Mesenchymal stem cell (in vitro differentiated cells and primary cell): ENCODE data around the gene NGB.

Source experiments
- DNase-seq: peaks from one replicate; pipeline ENCODE4 v3.0.0-alpha.2; 2013
- H2AFZ ChIP-seq: one replicate; pipeline ENCODE4 v1.6.1; 2013; ENCODE audit warnings: low read depth, mild to moderate bottlenecking, control low read depth, inconsistent platforms, low read length, moderate library complexity
- H2AK5ac ChIP-seq: 2 replicates; pipeline ENCODE4 v1.6.1; 2013; ENCODE audit warnings: low read length, moderate library complexity, mild to moderate bottlenecking, inconsistent platforms; ENCODE audit not compliant: severe bottlenecking
- H2BK120ac ChIP-seq: one replicate; pipeline ENCODE4 v1.6.1; 2013; ENCODE audit warnings: low read depth, mild to moderate bottlenecking, inconsistent platforms, low read length, moderate library complexity
- H2BK12ac ChIP-seq, 2 experiments: one replicate each; pipeline ENCODE4 v1.6.1; 2013; ENCODE audit warnings: inconsistent platforms in 2 of 2, low read length in 2 of 2, mild to moderate bottlenecking in 2 of 2, moderate library complexity in 2 of 2, control low read depth in 1 of 2
- H2BK15ac ChIP-seq: one replicate; pipeline ENCODE4 v1.6.1; 2013; ENCODE audit warnings: mild to moderate bottlenecking, low read depth, inconsistent platforms; ENCODE audit not compliant: poor library complexity, severe bottlenecking
- H2BK5ac ChIP-seq: 2 replicates; pipeline ENCODE4 v1.6.1; 2013; ENCODE audit warnings: low read depth, mild to moderate bottlenecking, low read length, control low read depth, inconsistent platforms; ENCODE audit not compliant: poor library complexity, severe bottlenecking
- H3K14ac ChIP-seq, 2 experiments: one replicate each; pipeline ENCODE4 v1.6.1; 2013; ENCODE audit warnings: inconsistent platforms in 2 of 2, low read length in 2 of 2, control low read depth in 1 of 2, mild to moderate bottlenecking in 1 of 2, moderate library complexity in 1 of 2
- H3K18ac ChIP-seq, 2 experiments: one replicate each; pipeline ENCODE4 v1.6.1; 2013; ENCODE audit warnings: inconsistent platforms in 2 of 2, low read length in 2 of 2, control low read depth in 1 of 2, low read depth in 1 of 2, mild to moderate bottlenecking in 1 of 2
- H3K23ac ChIP-seq, 2 experiments: one replicate each; pipeline ENCODE4 v1.6.1; 2013; ENCODE audit warnings: inconsistent platforms in 2 of 2, low read length in 2 of 2, mild to moderate bottlenecking in 2 of 2, moderate library complexity in 2 of 2, control low read depth in 1 of 2
- H3K27ac ChIP-seq: 2 replicates; pipeline ENCODE4 v1.5.1; 2013; ENCODE audit warnings: mild to moderate bottlenecking, moderate library complexity, low read length, control low read depth, inconsistent platforms; ENCODE audit not compliant: poor library complexity, severe bottlenecking
- H3K27me3 ChIP-seq, 2 experiments: 2 replicates each; pipeline versions ENCODE4 v1.6.1 to v1.7.0; 2013; ENCODE audit warnings: low read length in 2 of 2, mild to moderate bottlenecking in 2 of 2, moderate library complexity in 2 of 2, control low read depth in 1 of 2, inconsistent platforms in 1 of 2; ENCODE audit not compliant: control insufficient read depth in 1 of 2, insufficient read depth in 1 of 2
- H3K36me3 ChIP-seq, 2 experiments: 2 replicates each; pipeline versions ENCODE4 v1.6.1 to v1.7.0; 2013; ENCODE audit warnings: low read length in 2 of 2, control low read depth in 1 of 2, inconsistent platforms in 1 of 2, low read depth in 1 of 2, mild to moderate bottlenecking in 1 of 2; ENCODE audit not compliant: insufficient read depth in 2 of 2, control insufficient read depth in 1 of 2
- H3K4ac ChIP-seq, 2 experiments: one replicate each; pipeline ENCODE4 v1.6.1; 2013; ENCODE audit warnings: inconsistent platforms in 2 of 2, low read length in 2 of 2, mild to moderate bottlenecking in 2 of 2, moderate library complexity in 2 of 2, control low read depth in 1 of 2, low read depth in 1 of 2
- H3K4me1 ChIP-seq: 2 replicates; pipeline ENCODE4 v1.6.1; 2013; ENCODE audit warnings: low read depth, low read length, control low read depth; ENCODE audit not compliant: control insufficient read depth, insufficient read depth
- H3K4me2 ChIP-seq: 2 replicates; pipeline ENCODE4 v1.6.1; 2013; ENCODE audit warnings: low read length, mild to moderate bottlenecking, inconsistent platforms; ENCODE audit not compliant: poor library complexity, severe bottlenecking
- H3K4me3 ChIP-seq, 2 experiments: 2 replicates each; pipeline versions ENCODE4 v1.5.1 to v1.7.0; 2013; ENCODE audit warnings: low read length in 2 of 2, mild to moderate bottlenecking in 2 of 2, control low read depth in 1 of 2, low read depth in 1 of 2; ENCODE audit not compliant: insufficient read depth in 1 of 2
- H3K79me1 ChIP-seq: replicated peaks from 2 replicates; pipeline ENCODE4 v1.6.1; 2013; ENCODE audit warnings: mild to moderate bottlenecking, control low read depth, low read length, inconsistent platforms; ENCODE audit not compliant: poor library complexity, severe bottlenecking
- H3K9ac ChIP-seq: 2 replicates; pipeline ENCODE4 v1.7.0; 2013; ENCODE audit warnings: mild to moderate bottlenecking, low read length, moderate library complexity
- H3K9me3 ChIP-seq: 2 replicates; pipeline ENCODE4 v1.7.0; 2013; ENCODE audit warnings: mild to moderate bottlenecking, low read length; ENCODE audit not compliant: control insufficient read depth
- H4K8ac ChIP-seq: one replicate; pipeline ENCODE4 v1.6.1; 2013; ENCODE audit warnings: inconsistent platforms, mild to moderate bottlenecking, low read length, moderate library complexity
- H4K91ac ChIP-seq: one replicate; pipeline ENCODE4 v1.6.1; 2013; ENCODE audit warnings: mild to moderate bottlenecking, low read length, inconsistent platforms
- WGBS: methylation state at CpG from one replicate; pipeline ENCODE4 v1.1.7; 2013; ENCODE audit warnings: mixed read lengths; 5-methylcytosine and 5-hydroxymethylcytosine counted together

Gene NGB

DNA sequence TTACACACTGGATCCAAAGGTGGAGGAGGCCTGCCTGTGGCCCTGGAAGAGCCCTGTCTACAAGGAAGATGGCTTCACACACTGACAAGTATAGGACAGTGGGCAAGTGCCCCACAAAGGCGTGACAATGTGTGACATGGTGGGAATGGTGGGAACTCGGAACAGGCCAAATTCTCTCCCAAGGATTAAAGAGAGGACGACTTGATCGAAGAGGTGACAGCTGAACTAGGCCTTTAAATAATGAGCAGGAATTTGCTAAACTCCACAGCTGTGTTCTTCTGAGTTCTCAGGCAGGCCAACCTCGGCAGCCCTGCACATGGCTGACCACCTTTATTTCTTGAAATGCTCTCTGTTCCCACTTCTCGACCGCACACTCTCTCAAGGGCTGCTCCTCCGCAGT lies 25.9 kb upstream of the NGB start:
- Histone ChIP-seq H3K27ac (no peak overlapping the region), H2AFZ (no peak overlapping the region), H3K9ac (no peak overlapping the region), H2BK12ac (no peak overlapping the region), H2BK5ac (no peak overlapping the region), H3K27me3 (no peaks in the 10 kb centered on the region), H2BK120ac (no peak overlapping the region), H3K4ac (no peak overlapping the region), H3K14ac (no peak overlapping the region), H3K4me3 (no peak overlapping the region), H4K8ac (no peak overlapping the region), H4K91ac (no peak overlapping the region), H3K9me3 (no peaks in the 10 kb centered on the region), H3K18ac (no peak overlapping the region), H3K4me2 (no peak overlapping the region), H2BK15ac (no peak overlapping the region), H3K4me1 (peaks cover 5% of the 10 kb centered on the region), H3K23ac (no peak overlapping the region), H3K79me1 (peaks cover 29% of the 10 kb centered on the region), H2AK5ac (no peak overlapping the region), H3K36me3 (peaks cover 40 to 66% of the 10 kb centered on the region in 2 experiments)
- DNase-seq, result no peak
- WGBS, result 92% methylated on average over 8 of the region's 8 CpGs

DNA sequence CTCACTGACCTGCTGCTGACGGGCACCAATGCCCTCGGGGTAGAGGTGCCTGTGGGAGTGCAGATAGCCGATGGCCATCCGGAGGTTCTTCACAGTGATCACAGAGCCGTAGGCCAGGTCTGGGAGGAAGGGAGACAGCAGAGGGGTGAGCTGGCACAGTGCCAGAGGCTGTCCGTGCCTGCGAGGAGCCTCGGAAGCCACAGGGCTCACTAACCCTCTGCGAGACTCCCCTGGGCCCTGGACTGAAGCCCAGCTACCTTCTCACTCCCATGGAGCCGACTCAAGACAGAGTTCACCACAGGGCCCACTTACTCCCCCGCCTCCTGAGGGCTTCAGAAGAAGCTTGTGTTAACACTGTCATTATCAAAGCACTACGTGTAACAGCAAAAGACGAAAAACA lies 25.1 kb upstream of the NGB start:
- H3K36me3 ChIP-seq, result peaks cover 34 to 68% of the 10 kb centered on the region in 2 experiments
- H3K27ac ChIP-seq, result no peak overlapping the region
- peaks cover 28% of the 10 kb centered on the region for H3K79me1 ChIP-seq
- H3K18ac ChIP-seq, result no peak overlapping the region
- DNase-seq, result no peak
- H3K27me3 ChIP-seq, result no peaks in the 10 kb centered on the region
- no peak overlapping the region for H4K8ac ChIP-seq
- no peak overlapping the region for H3K4ac ChIP-seq
- H3K14ac ChIP-seq, result no peak overlapping the region
- H3K4me3 ChIP-seq, result no peak overlapping the region
- H3K23ac ChIP-seq, result no peak overlapping the region
- no peak overlapping the region for H3K9ac ChIP-seq
- no peak overlapping the region for H2BK120ac ChIP-seq
- WGBS, result 92% methylated on average over 12 of the region's 13 CpGs
- H3K4me1 ChIP-seq, result peaks cover 1% of the 10 kb centered on the region
- no peak overlapping the region for H4K91ac ChIP-seq
- no peak overlapping the region for H2BK12ac ChIP-seq
- H2BK15ac ChIP-seq, result no peak overlapping the region
- no peak overlapping the region for H2AK5ac ChIP-seq
- no peak overlapping the region for H2AFZ ChIP-seq
- H3K4me2 ChIP-seq, result no peak overlapping the region
- H3K9me3 ChIP-seq, result no peaks in the 10 kb centered on the region
- H2BK5ac ChIP-seq, result no peak overlapping the region

DNA sequence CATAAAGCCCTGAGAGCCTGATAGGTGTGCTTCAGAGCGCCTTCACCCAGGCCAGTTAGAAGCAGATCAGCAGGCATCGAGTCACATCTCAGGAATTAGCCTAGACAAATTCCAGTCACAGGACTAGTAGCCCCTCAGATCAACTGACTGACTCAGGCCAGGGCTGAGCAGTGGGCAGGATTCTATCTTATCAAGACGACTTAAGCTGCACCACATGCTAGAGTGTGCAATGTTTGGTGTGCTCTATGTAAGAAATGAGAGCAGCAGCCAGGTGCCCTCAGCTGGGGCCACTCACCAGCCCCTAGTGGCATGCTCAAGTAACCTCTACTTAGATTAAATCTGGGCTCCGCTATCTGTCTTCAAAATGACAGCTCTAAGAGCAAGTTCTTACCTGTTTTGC lies 19.7 kb upstream of the NGB start:
- peaks cover 2% of the 10 kb centered on the region for H3K79me1 ChIP-seq
- H2AK5ac ChIP-seq, result no peak overlapping the region
- WGBS, result 90% methylated on average over 3 of the region's 4 CpGs
- H4K8ac ChIP-seq, result no peak overlapping the region
- no peak overlapping the region for H3K4ac ChIP-seq
- H2AFZ ChIP-seq, result no peak overlapping the region
- no peak overlapping the region for H3K4me3 ChIP-seq
- H2BK12ac ChIP-seq, result no peak overlapping the region
- H3K9ac ChIP-seq, result no peak overlapping the region
- H2BK120ac ChIP-seq, result no peak overlapping the region
- H3K9me3 ChIP-seq, result no peaks in the 10 kb centered on the region
- H3K27me3 ChIP-seq, result no peaks in the 10 kb centered on the region
- H3K23ac ChIP-seq, result no peak overlapping the region
- no peak overlapping the region for H3K18ac ChIP-seq
- H2BK5ac ChIP-seq, result no peak overlapping the region
- H3K27ac ChIP-seq, result no peak overlapping the region
- H3K4me1 ChIP-seq, result peaks cover 4% of the 10 kb centered on the region
- no peak overlapping the region for H2BK15ac ChIP-seq
- DNase-seq, result peak; percentile 7
- no peak overlapping the region for H4K91ac ChIP-seq
- no peak overlapping the region for H3K4me2 ChIP-seq
- peaks cover 13 to 65% of the 10 kb centered on the region in 2 experiments for H3K36me3 ChIP-seq
- no peak overlapping the region for H3K14ac ChIP-seq

DNA sequence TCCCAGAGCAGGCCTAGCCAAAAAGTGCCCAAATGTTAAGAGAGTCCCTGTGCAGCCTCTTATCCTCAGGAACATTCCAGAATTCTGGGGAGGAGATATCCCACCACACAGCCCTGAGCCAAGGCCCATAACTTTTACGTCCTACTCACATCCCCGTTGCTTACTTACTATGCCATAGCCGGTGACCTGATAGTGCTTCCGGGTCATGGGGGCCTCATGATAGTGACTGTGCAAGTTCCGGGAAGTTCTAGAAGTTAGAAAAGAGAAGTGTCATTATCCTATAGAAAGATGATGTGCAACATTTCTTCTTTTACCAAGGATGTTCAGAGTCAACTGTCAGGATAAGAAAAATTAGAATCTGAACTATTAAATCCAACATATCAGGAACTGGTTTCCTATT lies 15.6 kb upstream of the NGB start:
- Histone ChIP-seq H3K4ac (no peak overlapping the region), H4K91ac (no peak overlapping the region), H3K27me3 (no peaks in the 10 kb centered on the region), H3K9ac (no peak overlapping the region), H3K4me2 (no peak overlapping the region), H3K9me3 (no peaks in the 10 kb centered on the region), H3K4me3 (no peak overlapping the region), H3K23ac (no peak overlapping the region), H2BK15ac (no peak overlapping the region), H3K4me1 (peaks cover 4% of the 10 kb centered on the region), H3K18ac (no peak overlapping the region), H3K14ac (no peak overlapping the region), H2BK12ac (no peak overlapping the region), H3K79me1 (no peaks in the 10 kb centered on the region), H3K36me3 (peaks cover 34 to 85% of the 10 kb centered on the region in 2 experiments), H2BK120ac (no peak overlapping the region), H2AFZ (no peak overlapping the region), H2AK5ac (no peak overlapping the region), H4K8ac (no peak overlapping the region), H3K27ac (no peak overlapping the region), H2BK5ac (no peak overlapping the region)
- no peak for DNase-seq
- WGBS, result 98% methylated on average over 5 of the region's 5 CpGs
